Caco-2 (cell line): Measurements from ENCODE around the gene PAK1. TPM values are rescaled to one million over a fixed set of nuclear protein-coding genes. Genes with fewer than 3 reads are reported as not detected.

Source experiments
- BruUV-seq: library from RNA; stranded (reverse); fragments of 400-500 nt; replicated peaks from 2 replicates; lab custom pipeline; 2021; lab: Mats Ljungman, UMichigan
- CTCF ChIA-PET: fragments of 300-600 bp; sonication (Branson Sonifier 250); formaldehyde crosslinking; loops from one replicate; lab custom pipeline; 2022; ENCODE audit warnings: antibody characterized with exemption; lab: Charles Lee
- POLR2A ChIA-PET: fragments of 300-600 bp; sonication (Branson Sonifier 250); formaldehyde crosslinking; loops from one replicate; lab custom pipeline; 2022; ENCODE audit warnings: antibody characterized with exemption; lab: Charles Lee
- DNase-seq, 2 experiments: peaks; one replicate each; pipeline versions ENCODE4 v3.0.0 to v3.0.0-alpha.2; 2020 to 2022
- H3K27me3 ChIP-seq: replicated peaks from 2 replicates; pipeline ENCODE4 v1.6.0; 2011; ENCODE audit warnings: low read length; ENCODE audit not compliant: control insufficient read depth, insufficient read depth
- H3K36me3 ChIP-seq: 2 replicates; pipeline ENCODE4 v1.5.1; 2011; ENCODE audit warnings: low read length; ENCODE audit not compliant: control insufficient read depth, insufficient read depth
- H3K4me1 ChIP-seq: fragments of 250-450 bp; sonication (Bioruptor Pico); 2 replicates; pipeline ENCODE4 v1.5.1; 2020; ENCODE audit warnings: mild to moderate bottlenecking
- H3K4me3 ChIP-seq: 2 replicates; pipeline ENCODE4 v1.5.1; 2011; ENCODE audit warnings: low read depth, mild to moderate bottlenecking, control low read depth, low read length
- H3K9me3 ChIP-seq: fragments of 250-450 bp; sonication (Bioruptor Pico); 2 replicates; pipeline ENCODE4 v1.5.1; 2020; ENCODE audit warnings: mild to moderate bottlenecking, moderate library complexity
- H3K27ac Mint-ChIP-seq: one replicate; pipeline ENCODE4 v1.8.0; 2022; ENCODE audit warnings: mixed read lengths; ENCODE audit not compliant: unreplicated experiment
- H3K27me3 Mint-ChIP-seq: one replicate; pipeline ENCODE4 v1.8.0; 2022; ENCODE audit warnings: mixed read lengths; ENCODE audit not compliant: insufficient read depth, unreplicated experiment
- H3K36me3 Mint-ChIP-seq: one replicate; pipeline ENCODE4 v1.8.0; 2022; ENCODE audit warnings: mild to moderate bottlenecking, mixed read lengths; ENCODE audit not compliant: insufficient read depth, unreplicated experiment
- H3K4me1 Mint-ChIP-seq: one replicate; pipeline ENCODE4 v1.8.0; 2022; ENCODE audit warnings: low read depth, mixed read lengths; ENCODE audit not compliant: unreplicated experiment
- H3K4me3 Mint-ChIP-seq: one replicate; pipeline ENCODE4 v1.8.0; 2022; ENCODE audit warnings: mild to moderate bottlenecking, moderate library complexity, mixed read lengths; ENCODE audit not compliant: unreplicated experiment
- H3K9me3 Mint-ChIP-seq: one replicate; pipeline ENCODE4 v1.8.0; 2022; ENCODE audit warnings: mixed read lengths; ENCODE audit not compliant: unreplicated experiment
- CTCF ChIP-seq, 2 experiments: fragments of 200-600 bp in 1 of 2; IDR thresholded peaks; 1 replicate in 1 of 2; 2 replicates in 1 of 2; pipeline versions ENCODE4 v1.5.1 to v1.8.0; 2011 to 2022; ENCODE audit warnings: antibody characterized with exemption in 1 of 2, control low read depth in 1 of 2, inconsistent platforms in 1 of 2, low read depth in 1 of 2, low read length in 1 of 2, mild to moderate bottlenecking in 1 of 2, moderate library complexity in 1 of 2; ENCODE audit not compliant: insufficient read depth in 1 of 2, severe bottlenecking in 1 of 2, unreplicated experiment in 1 of 2
- intact Hi-C: fragments of 100-400 bp; cut with micrococcal nuclease; formaldehyde crosslinking; loops from one replicate; pipeline ENCODE4 v1.10.0; 2022; ENCODE audit not compliant: unreplicated experiment
- total RNA-seq: library from RNA; stranded (reverse); gene quantifications from 2 replicates; pipeline ENCODE4 v1.2.3, GENCODE V29; 2022

The PAK1 gene
- total RNA-seq, 1 experiment from 2014 or later: 81.1 TPM

- ChIA-PET POLR2A (no interaction called here), CTCF (interaction anchor here (0.5 kb wide), 1 partner anchor 20 kb away, joined by 3 read pairs; no protein-coding TSS in a partner anchor)
- intact Hi-C loops: no loop called here
- no peak overlapping the region for H3K4me3 Mint-ChIP-seq
- H3K27ac Mint-ChIP-seq: no peak overlapping the region
- BruUV-seq: no TSS peak
- H3K27me3 Mint-ChIP-seq: no peaks in the 10 kb centered on the region
- Histone ChIP-seq H3K4me1 (peaks cover 3% of the 10 kb centered on the region; the same call in 1 of the 2 replicates), H3K9me3 (no peaks in the 10 kb centered on the region), H3K36me3 (no peaks in the 10 kb centered on the region), H3K27me3 (no peaks in the 10 kb centered on the region), H3K4me3 (no peak overlapping the region)
- TF ChIP-seq CTCF (IDR thresholded peaks at IDR 0.05; ENCODE audit: insufficient read depth in 1 of 2, low read depth in 1 of 2, low read length in 1 of 2, severe bottlenecking in 1 of 2, unreplicated experiment in 1 of 2): no peak
- peaks cover 9% of the 10 kb centered on the region for H3K9me3 Mint-ChIP-seq
- H3K4me1 Mint-ChIP-seq: peaks cover 17% of the 10 kb centered on the region
- DNase-seq: no peak
- H3K36me3 Mint-ChIP-seq: no peaks in the 10 kb centered on the region
These were observed 73.6 kb downstream of the PAK1 start for GRCh38 chr11:77400271-77400670.

GRCh38 chr11:77397631-77398030, 76.3 kb downstream of the PAK1 start:
- no peak overlapping the region for H3K4me3 Mint-ChIP-seq
- no peaks in the 10 kb centered on the region for H3K9me3 Mint-ChIP-seq
- no peaks in the 10 kb centered on the region for H3K36me3 Mint-ChIP-seq
- DNase-seq: no peak
- Histone ChIP-seq H3K36me3 (no peaks in the 10 kb centered on the region), H3K4me3 (no peak overlapping the region), H3K4me1 (no peaks in the 10 kb centered on the region; the same call in 1 of the 2 replicates), H3K9me3 (no peaks in the 10 kb centered on the region), H3K27me3 (no peaks in the 10 kb centered on the region)
- no peak for TF ChIP-seq CTCF (IDR thresholded peaks at IDR 0.05; ENCODE audit: insufficient read depth in 1 of 2, low read depth in 1 of 2, low read length in 1 of 2, severe bottlenecking in 1 of 2, unreplicated experiment in 1 of 2)
- intact Hi-C loops: no loop called here
- ChIA-PET POLR2A (no interaction called here), CTCF (no interaction called here)
- no peaks in the 10 kb centered on the region for H3K27me3 Mint-ChIP-seq
- peaks cover 6% of the 10 kb centered on the region for H3K4me1 Mint-ChIP-seq
- no peak overlapping the region for H3K27ac Mint-ChIP-seq
- BruUV-seq: no TSS peak

- no peaks in the 10 kb centered on the region for H3K4me1 ChIP-seq
- H3K27ac Mint-ChIP-seq: no peak overlapping the region
- no peaks in the 10 kb centered on the region for H3K4me1 Mint-ChIP-seq
- no peak overlapping the region for H3K4me3 ChIP-seq
- intact Hi-C loops: no loop called here
- H3K36me3 Mint-ChIP-seq: no peaks in the 10 kb centered on the region
- no peak overlapping the region for H3K4me3 Mint-ChIP-seq
- ChIA-PET CTCF (no interaction called here), POLR2A (interaction anchor here (0.6 kb wide), 1 partner anchor 64 kb away, joined by 6 read pairs; no protein-coding TSS in a partner anchor)
- H3K27me3 Mint-ChIP-seq: no peaks in the 10 kb centered on the region
- BruUV-seq: no TSS peak
- no peak for DNase-seq
- no peaks in the 10 kb centered on the region for H3K9me3 ChIP-seq
- no peaks in the 10 kb centered on the region for H3K27me3 ChIP-seq
- H3K9me3 Mint-ChIP-seq: no peaks in the 10 kb centered on the region
- no peak for TF ChIP-seq CTCF (IDR thresholded peaks at IDR 0.05; ENCODE audit: insufficient read depth in 1 of 2, low read depth in 1 of 2, low read length in 1 of 2, severe bottlenecking in 1 of 2, unreplicated experiment in 1 of 2)
- H3K36me3 ChIP-seq: no peaks in the 10 kb centered on the region
These were observed 77.0 kb downstream of the PAK1 start for GRCh38 chr11:77396911-77397310.
